IMR-90 (cell line): ENCODE data around the gene GRK5. TPM values are rescaled to one million over a fixed set of nuclear protein-coding genes. Genes with fewer than 3 reads are reported as not detected.

ENCODE experiments used
- ATAC-seq: fragments of 200-7000 bp; cut with Tn5 transposase; 2 replicates; pipeline ENCODE4 v1.9.1; 2020; ENCODE audit warnings: low read depth, mild to moderate bottlenecking, moderate library complexity
- BruUV-seq: library from RNA; stranded (reverse); fragments of 400-500 nt; replicated peaks from 2 replicates; lab custom pipeline; 2021; lab: Mats Ljungman, UMichigan
- CTCF ChIA-PET: fragments of 300-600 bp; formaldehyde crosslinking; extraction: SDS; loops from one replicate; lab custom pipeline; 2021; ENCODE audit warnings: antibody characterized with exemption; lab: Yijun Ruan, JAX
- POLR2A ChIA-PET: fragments of 300-600 bp; sonication (Branson Sonifier 250); formaldehyde crosslinking; loops from one replicate; lab custom pipeline; 2022; ENCODE audit warnings: antibody characterized with exemption; ENCODE audit not compliant: unreplicated experiment; lab: Charles Lee
- DNase-seq: peaks from one replicate; pipeline ENCODE4 v3.0.0; 2013
- H2AFZ ChIP-seq: replicated peaks from 2 replicates; pipeline ENCODE3; 2013; ENCODE audit warnings: low read length, mild to moderate bottlenecking; ENCODE audit not compliant: poor library complexity
- H2AK5ac ChIP-seq: 2 replicates; pipeline ENCODE4 v1.6.1; 2013; ENCODE audit warnings: low read depth, low read length, inconsistent platforms
- H2AK9ac ChIP-seq: replicated peaks from 2 replicates; pipeline ENCODE3; 2013; ENCODE audit warnings: mild to moderate bottlenecking, low read depth, low read length, moderate library complexity; ENCODE audit not compliant: poor library complexity
- H2BK120ac ChIP-seq: 2 replicates; pipeline ENCODE4 v1.6.1; 2013; ENCODE audit warnings: low read depth, low read length, inconsistent platforms
- H2BK15ac ChIP-seq: 3 replicates; pipeline ENCODE4 v1.6.1; 2013; ENCODE audit warnings: low read depth, low read length, inconsistent platforms
- H2BK20ac ChIP-seq: 2 replicates; pipeline ENCODE4 v1.6.1; 2013; ENCODE audit warnings: low read depth, mild to moderate bottlenecking, inconsistent platforms, low read length, moderate library complexity
- H2BK5ac ChIP-seq: 2 replicates; pipeline ENCODE4 v1.6.1; 2013; ENCODE audit warnings: mild to moderate bottlenecking, low read depth, low read length, inconsistent platforms; ENCODE audit not compliant: poor library complexity, severe bottlenecking
- H3K14ac ChIP-seq: replicated peaks from 2 replicates; pipeline ENCODE4 v1.6.1; 2013; ENCODE audit warnings: low read depth, low read length, inconsistent platforms
- H3K18ac ChIP-seq: 2 replicates; pipeline ENCODE4 v1.6.1; 2013; ENCODE audit warnings: low read depth, low read length, control low read depth
- H3K23ac ChIP-seq: 2 replicates; pipeline ENCODE4 v1.6.1; 2013; ENCODE audit warnings: low read depth, low read length, inconsistent platforms
- H3K27ac ChIP-seq: 2 replicates; pipeline ENCODE4 v1.5.1; 2013; ENCODE audit warnings: mild to moderate bottlenecking, control low read depth, low read length; ENCODE audit not compliant: insufficient read depth
- H3K27me3 ChIP-seq: 2 replicates; pipeline ENCODE4 v1.6.1; 2013; ENCODE audit warnings: low read length; ENCODE audit not compliant: control insufficient read depth, insufficient read depth
- H3K36me3 ChIP-seq: 2 replicates; pipeline ENCODE4 v1.6.1; 2013; ENCODE audit warnings: low read length, mixed read lengths; ENCODE audit not compliant: control insufficient read depth, insufficient read depth
- H3K4ac ChIP-seq: 2 replicates; pipeline ENCODE4 v1.6.1; 2013; ENCODE audit warnings: low read depth, low read length, inconsistent platforms
- H3K4me1 ChIP-seq: 2 replicates; pipeline ENCODE4 v1.6.1; 2013; ENCODE audit warnings: low read length, mixed read lengths; ENCODE audit not compliant: control insufficient read depth, insufficient read depth
- H3K4me2 ChIP-seq: 2 replicates; pipeline ENCODE4 v1.6.1; 2013; ENCODE audit warnings: low read depth, mild to moderate bottlenecking, control low read depth, low read length, moderate library complexity
- H3K4me3 ChIP-seq: 2 replicates; pipeline ENCODE4 v1.5.1; 2013; ENCODE audit warnings: low read depth, mild to moderate bottlenecking, control low read depth, low read length, moderate library complexity; ENCODE audit not compliant: insufficient read depth
- H3K56ac ChIP-seq: 2 replicates; pipeline ENCODE4 v1.6.1; 2013; ENCODE audit warnings: low read length, inconsistent platforms; ENCODE audit not compliant: insufficient read depth; ENCODE audit errors: extremely low read depth
- H3K79me1 ChIP-seq, 2 experiments: 2 replicates each; pipeline ENCODE4 v1.6.1; 2013; ENCODE audit warnings: low read length in 2 of 2, inconsistent platforms in 1 of 2, low read depth in 1 of 2
- H3K9ac ChIP-seq: 2 replicates; pipeline ENCODE4 v1.6.1; 2013; ENCODE audit warnings: low read depth, low read length, control low read depth
- H3K9me1 ChIP-seq: 2 replicates; pipeline ENCODE4 v1.6.1; 2013; ENCODE audit warnings: low read length, inconsistent platforms; ENCODE audit not compliant: insufficient read depth
- H3K9me3 ChIP-seq: 2 replicates; pipeline ENCODE4 v1.6.1; 2013; ENCODE audit warnings: low read length; ENCODE audit not compliant: control insufficient read depth, insufficient read depth
- H4K20me1 ChIP-seq: 2 replicates; pipeline ENCODE4 v1.6.1; 2013; ENCODE audit warnings: low read length, inconsistent platforms; ENCODE audit not compliant: insufficient read depth
- H4K5ac ChIP-seq: 2 replicates; pipeline ENCODE4 v1.6.1; 2013; ENCODE audit warnings: mild to moderate bottlenecking, low read depth, low read length, control low read depth
- H4K8ac ChIP-seq, 2 experiments: 2 replicates each; pipeline ENCODE4 v1.6.1; 2013; ENCODE audit warnings: low read depth in 2 of 2, low read length in 2 of 2, control low read depth in 1 of 2, inconsistent platforms in 1 of 2
- H4K91ac ChIP-seq: 2 replicates; pipeline ENCODE4 v1.6.1; 2013; ENCODE audit warnings: low read depth, low read length, inconsistent platforms; ENCODE audit not compliant: insufficient read depth
- BHLHE40 ChIP-seq: fragments of 150-350 bp; IDR thresholded peaks from 2 replicates; pipeline ENCODE4 v1.6.1; 2016; ENCODE audit warnings: mild to moderate bottlenecking, low read depth, low read length
- CHD1 ChIP-seq: IDR thresholded peaks from 2 replicates; pipeline ENCODE4 v1.6.1; 2012; ENCODE audit warnings: low read depth, low read length, improper control_type of control experiment
- FOS ChIP-seq: fragments of 150-350 bp; IDR thresholded peaks from 2 replicates; pipeline ENCODE4 v1.6.1; 2016; ENCODE audit warnings: low read depth, low read length
- MAZ ChIP-seq: IDR thresholded peaks from 2 replicates; pipeline ENCODE4 v1.6.1; 2012; ENCODE audit warnings: low read depth, mild to moderate bottlenecking, low read length, improper control_type of control experiment, moderate library complexity, borderline replicate concordance
- MXI1 ChIP-seq: IDR thresholded peaks from 2 replicates; pipeline ENCODE4 v1.6.1; 2012; ENCODE audit warnings: low read depth, mild to moderate bottlenecking, low read length, moderate library complexity, borderline replicate concordance
- NFE2L2 ChIP-seq: fragments of 150-350 bp; IDR thresholded peaks from 2 replicates; pipeline ENCODE4 v1.6.1; 2016; ENCODE audit warnings: low read depth, mild to moderate bottlenecking, low read length
- POLR2A ChIP-seq: IDR thresholded peaks from 2 replicates; pipeline ENCODE4 v1.6.1; 2012; ENCODE audit warnings: mild to moderate bottlenecking, low read depth, low read length
- RAD21 ChIP-seq: IDR thresholded peaks from 2 replicates; pipeline ENCODE4 v1.6.1; 2012; ENCODE audit warnings: low read length, improper control_type of control experiment
- RCOR1 ChIP-seq: IDR thresholded peaks from 2 replicates; pipeline ENCODE4 v1.6.1; 2012; ENCODE audit warnings: mild to moderate bottlenecking, low read length, improper control_type of control experiment; ENCODE audit not compliant: insufficient replicate concordance
- RFX5 ChIP-seq: IDR thresholded peaks from 2 replicates; pipeline ENCODE4 v1.8.0; 2012; ENCODE audit warnings: low read depth, mild to moderate bottlenecking, low read length, moderate library complexity
- WGBS, 2 experiments: methylation state at CpG; one replicate each; pipeline versions ENCODE4 v1.1.5 to v1.1.7; 2013; ENCODE audit warnings: missing lambda C conversion rate in 2 of 2; ENCODE audit not compliant: insufficient read length in 1 of 2; ENCODE audit errors: extremely low coverage in 2 of 2; 5-methylcytosine and 5-hydroxymethylcytosine counted together
- dilution Hi-C: fragments of 300-500 bp; cut with HindIII; formaldehyde crosslinking; loops from one replicate; pipeline ENCODE4 v1.14.3; 2018; ENCODE audit warnings: low sequenced_read_pairs; ENCODE audit not compliant: unreplicated experiment
- in situ Hi-C: fragments of 300-500 bp; cut with MboI; formaldehyde crosslinking; loops from 3 replicates; pipeline ENCODE4 v1.14.3; 2019; ENCODE audit warnings: low sequenced_read_pairs, inconsistent platforms, mixed read lengths
- intact Hi-C: fragments of 100-400 bp; cut with micrococcal nuclease; formaldehyde crosslinking; loops from 2 replicates; pipeline ENCODE4 v1.10.0; 2022
- polyA plus RNA-seq, 3 experiments: library from polyadenylated mRNA; depleted of rRNA; stranded (reverse); fragments of >200 nt; gene quantifications; 2 replicates each; pipeline ENCODE4 v1.2.3, GENCODE V29; 2012; ENCODE audit warnings: low replicate concordance in 1 of 3
- total RNA-seq: library from RNA; depleted of rRNA; stranded (reverse); fragments of >200 nt; gene quantifications from 2 replicates; pipeline ENCODE4 v1.2.3, GENCODE V29; 2012
- TF ChIP-seq, protein P1 (sequence below): conservative IDR thresholded peaks from 2 replicates; pipeline ENCODE4 v1.5.1; 2012; ENCODE audit warnings: mild to moderate bottlenecking, low read depth, low read length, improper control_type of control experiment
- TF ChIP-seq, protein P2 (sequence below): fragments of 150-350 bp; IDR thresholded peaks from 2 replicates; pipeline ENCODE4 v1.6.1; 2017; ENCODE audit warnings: mild to moderate bottlenecking, antibody characterized with exemption, low read length, low read depth
- TF ChIP-seq, protein P3 (sequence below): fragments of 150-350 bp; IDR thresholded peaks from 2 replicates; pipeline ENCODE4 v1.6.1; 2016; ENCODE audit warnings: low read depth, mild to moderate bottlenecking, low read length, moderate library complexity, borderline replicate concordance

The GRK5 gene
- total and polyA plus RNA-seq, 2 of the 4 experiments (the other 2 are of a cell fraction) = 12.9 to 16.3 TPM

DNA sequence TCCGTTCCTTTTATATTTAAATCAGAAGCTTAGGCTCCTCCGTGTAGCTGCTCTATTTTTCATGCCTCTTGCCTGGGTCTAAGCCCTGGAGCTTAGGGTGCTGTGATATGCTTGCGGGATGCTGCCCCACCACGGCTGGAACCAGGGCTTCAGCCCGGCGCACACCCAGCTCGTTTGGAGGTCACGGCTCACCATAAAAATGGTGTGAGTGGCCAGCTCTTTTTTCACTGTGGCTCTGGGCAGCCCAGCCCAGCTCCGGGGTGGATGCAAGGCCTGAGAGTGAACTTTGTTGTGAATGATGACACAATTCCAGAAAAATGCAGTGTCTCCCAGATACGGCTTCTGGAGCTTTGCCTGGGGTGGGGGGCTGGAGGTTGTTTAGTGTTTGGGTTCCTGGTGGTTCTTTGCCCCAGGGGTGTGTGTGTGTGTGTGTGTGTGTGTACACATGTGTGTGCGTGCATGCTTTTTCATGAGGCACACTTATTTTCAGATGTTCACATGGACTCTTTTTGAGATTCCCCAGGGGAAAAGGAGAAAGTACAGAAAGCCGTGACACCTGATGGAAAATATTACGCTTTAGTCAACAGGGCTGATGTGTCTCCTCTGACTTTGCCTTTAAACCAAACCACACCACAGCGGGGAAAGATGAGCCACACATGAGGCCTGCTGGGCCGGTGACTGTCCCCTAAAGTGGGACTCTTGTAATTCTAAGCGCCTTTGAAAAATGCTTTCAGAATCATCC lies 46.2 kb downstream of the GRK5 start:
- H3K27me3 ChIP-seq = no peaks in the 10 kb centered on the region
- peaks cover 77% of the 10 kb centered on the region for H4K20me1 ChIP-seq
- H3K79me1 ChIP-seq = peaks cover 43 to 82% of the 10 kb centered on the region in 2 experiments
- peak overlapping the region; percentile 93 for H3K4ac ChIP-seq
- WGBS, 2 experiments = 0% methylated on average over 1 of the region's 16 CpGs; no CpG with 5 or more reads in 1 of the 2 experiments
- H4K5ac ChIP-seq = peak overlapping the region; percentile 54; the same call in 1 of the 2 replicates
- no peaks in the 10 kb centered on the region for H3K9me3 ChIP-seq
- no peak overlapping the region for H3K4me3 ChIP-seq
- intact Hi-C loops (no loop called here), dilution Hi-C loops (no loop called here), in situ Hi-C loops (no loop called here)
- H3K18ac ChIP-seq = peak overlapping the region; percentile 73
- ChIA-PET CTCF (interaction anchor here (0.6 kb wide), 2 partner anchors 78 to 92 kb away, joined by 3 read pairs; no protein-coding TSS in a partner anchor), POLR2A (interaction anchor here (0.8 kb wide), 1 partner anchor 149 kb away, joined by 3 read pairs; no protein-coding TSS in a partner anchor)
- ATAC-seq (peak; percentile 80), DNase-seq (peak; percentile 96)
- peak overlapping the region; percentile 79 for H2BK5ac ChIP-seq
- peaks cover 29% of the 10 kb centered on the region for H3K9me1 ChIP-seq
- peak overlapping the region; percentile 36; the same call in 1 of the 2 replicates for H3K56ac ChIP-seq
- no TSS peak for BruUV-seq
- H3K14ac ChIP-seq = peak overlapping the region; percentile 86
- peak overlapping the region; percentile 72 for H2BK120ac ChIP-seq
- H2BK20ac ChIP-seq = peak overlapping the region; percentile 64
- peak overlapping the region; percentile 97 for H2AK5ac ChIP-seq
- peak overlapping the region; percentile 35 for H2AFZ ChIP-seq
- peak overlapping the region; percentile 76 for H3K27ac ChIP-seq
- peak overlapping the region; percentile 60 for H3K9ac ChIP-seq
- H2AK9ac ChIP-seq = peak overlapping the region; percentile 86
- H3K4me2 ChIP-seq = peak overlapping the region; percentile 50
- H2BK15ac ChIP-seq = peak overlapping the region; percentile 93; the same call in 2 of the 3 replicates
- H4K8ac ChIP-seq = peak overlapping the region; percentile 25 to 61; a peak in 3 of 4 replicates
- H4K91ac ChIP-seq = peak overlapping the region; percentile 89
- H3K36me3 ChIP-seq = peaks cover 10% of the 10 kb centered on the region; the same call in 1 of the 2 replicates
- H3K23ac ChIP-seq = peak overlapping the region; percentile 86
- H3K4me1 ChIP-seq = peaks cover 51% of the 10 kb centered on the region
- TF ChIP-seq, protein P1, sequence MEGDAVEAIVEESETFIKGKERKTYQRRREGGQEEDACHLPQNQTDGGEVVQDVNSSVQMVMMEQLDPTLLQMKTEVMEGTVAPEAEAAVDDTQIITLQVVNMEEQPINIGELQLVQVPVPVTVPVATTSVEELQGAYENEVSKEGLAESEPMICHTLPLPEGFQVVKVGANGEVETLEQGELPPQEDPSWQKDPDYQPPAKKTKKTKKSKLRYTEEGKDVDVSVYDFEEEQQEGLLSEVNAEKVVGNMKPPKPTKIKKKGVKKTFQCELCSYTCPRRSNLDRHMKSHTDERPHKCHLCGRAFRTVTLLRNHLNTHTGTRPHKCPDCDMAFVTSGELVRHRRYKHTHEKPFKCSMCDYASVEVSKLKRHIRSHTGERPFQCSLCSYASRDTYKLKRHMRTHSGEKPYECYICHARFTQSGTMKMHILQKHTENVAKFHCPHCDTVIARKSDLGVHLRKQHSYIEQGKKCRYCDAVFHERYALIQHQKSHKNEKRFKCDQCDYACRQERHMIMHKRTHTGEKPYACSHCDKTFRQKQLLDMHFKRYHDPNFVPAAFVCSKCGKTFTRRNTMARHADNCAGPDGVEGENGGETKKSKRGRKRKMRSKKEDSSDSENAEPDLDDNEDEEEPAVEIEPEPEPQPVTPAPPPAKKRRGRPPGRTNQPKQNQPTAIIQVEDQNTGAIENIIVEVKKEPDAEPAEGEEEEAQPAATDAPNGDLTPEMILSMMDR = 0 out of 2 replicates have a peak, but pooled peaks have one; percentile 17
- TF ChIP-seq RCOR1 = no peak
- TF ChIP-seq NFE2L2 = no peak
- TF ChIP-seq, protein P2, sequence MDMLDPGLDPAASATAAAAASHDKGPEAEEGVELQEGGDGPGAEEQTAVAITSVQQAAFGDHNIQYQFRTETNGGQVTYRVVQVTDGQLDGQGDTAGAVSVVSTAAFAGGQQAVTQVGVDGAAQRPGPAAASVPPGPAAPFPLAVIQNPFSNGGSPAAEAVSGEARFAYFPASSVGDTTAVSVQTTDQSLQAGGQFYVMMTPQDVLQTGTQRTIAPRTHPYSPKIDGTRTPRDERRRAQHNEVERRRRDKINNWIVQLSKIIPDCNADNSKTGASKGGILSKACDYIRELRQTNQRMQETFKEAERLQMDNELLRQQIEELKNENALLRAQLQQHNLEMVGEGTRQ = no peak
- TF ChIP-seq, protein P3, sequence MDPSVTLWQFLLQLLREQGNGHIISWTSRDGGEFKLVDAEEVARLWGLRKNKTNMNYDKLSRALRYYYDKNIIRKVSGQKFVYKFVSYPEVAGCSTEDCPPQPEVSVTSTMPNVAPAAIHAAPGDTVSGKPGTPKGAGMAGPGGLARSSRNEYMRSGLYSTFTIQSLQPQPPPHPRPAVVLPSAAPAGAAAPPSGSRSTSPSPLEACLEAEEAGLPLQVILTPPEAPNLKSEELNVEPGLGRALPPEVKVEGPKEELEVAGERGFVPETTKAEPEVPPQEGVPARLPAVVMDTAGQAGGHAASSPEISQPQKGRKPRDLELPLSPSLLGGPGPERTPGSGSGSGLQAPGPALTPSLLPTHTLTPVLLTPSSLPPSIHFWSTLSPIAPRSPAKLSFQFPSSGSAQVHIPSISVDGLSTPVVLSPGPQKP = no peak
- no peak for TF ChIP-seq RFX5
- peak; percentile 35; the same call in 1 of the 2 replicates for TF ChIP-seq RAD21
- no peak for TF ChIP-seq MXI1
- peak; percentile 53 for TF ChIP-seq FOS
- TF ChIP-seq POLR2A = no peak; the same call in 1 of the 2 replicates
- TF ChIP-seq MAZ = peak; percentile 76
- TF ChIP-seq CHD1 = no peak
- peak; percentile 63 for TF ChIP-seq BHLHE40
